SK-N-SH treated with all-trans-retinoic acid at 6 μM for 48 hours (cell line): ENCODE measurements around the gene HEATR5B.

Experiments used
- ATAC-seq: fragments of 200-7000 bp; cut with Tn5 transposase; 3 replicates; pipeline ENCODE4 v1.9.1; 2020; ENCODE audit warnings: mild to moderate bottlenecking, moderate library complexity
- ARNTL ChIP-seq: fragments of 450-650 bp; formaldehyde crosslinking; IDR thresholded peaks from 2 replicates; pipeline ENCODE4 v1.5.0; 2020; ENCODE audit warnings: low read depth, mild to moderate bottlenecking, moderate library complexity, borderline replicate concordance
- BACH2 ChIP-seq: fragments of 250-450 bp; sonication (Bioruptor Pico); IDR thresholded peaks from 2 replicates; pipeline ENCODE4 v1.9.0; 2021; ENCODE audit warnings: mild to moderate bottlenecking, borderline replicate concordance
- CSDC2 ChIP-seq: fragments of 250-450 bp; sonication (Bioruptor Pico); IDR thresholded peaks from 2 replicates; pipeline ENCODE4 v1.5.0; 2020; ENCODE audit warnings: mild to moderate bottlenecking, moderate library complexity
- CSRNP3 ChIP-seq: fragments of 250-450 bp; sonication (Bioruptor Pico); IDR thresholded peaks from 2 replicates; pipeline ENCODE4 v1.5.1; 2021; ENCODE audit warnings: mild to moderate bottlenecking, moderate library complexity
- ESRRG ChIP-seq: fragments of 250-450 bp; sonication (Bioruptor Pico); IDR thresholded peaks from 2 replicates; pipeline ENCODE4 v1.6.1; 2021; ENCODE audit warnings: mild to moderate bottlenecking
- ISL1 ChIP-seq: fragments of 250-450 bp; sonication (Bioruptor Pico); IDR thresholded peaks from 2 replicates; pipeline ENCODE4 v2.1.2; 2022; ENCODE audit warnings: mild to moderate bottlenecking, moderate library complexity
- OSR1 ChIP-seq: fragments of 250-450 bp; sonication (Bioruptor Pico); IDR thresholded peaks from 2 replicates; pipeline ENCODE4 v1.8.0; 2022; ENCODE audit warnings: moderate library complexity, mild to moderate bottlenecking, inconsistent platforms
- PPARA ChIP-seq: fragments of 250-450 bp; sonication (Bioruptor Pico); IDR thresholded peaks from 2 replicates; pipeline ENCODE4 v1.5.0; 2020; ENCODE audit warnings: mild to moderate bottlenecking, borderline replicate concordance
- RARB ChIP-seq: fragments of 250-450 bp; sonication (Bioruptor Pico); IDR thresholded peaks from 2 replicates; pipeline ENCODE4 v1.8.0; 2021; ENCODE audit warnings: mild to moderate bottlenecking, moderate library complexity
- SNAI2 ChIP-seq: fragments of 250-450 bp; sonication (Bioruptor Pico); IDR thresholded peaks from 2 replicates; pipeline ENCODE4 v1.5.0; 2020; ENCODE audit warnings: mild to moderate bottlenecking, moderate library complexity
- TCF4 ChIP-seq: fragments of 250-450 bp; sonication (Bioruptor Pico); IDR thresholded peaks from 2 replicates; pipeline ENCODE4 v1.8.0; 2021; ENCODE audit warnings: mild to moderate bottlenecking, moderate library complexity, borderline replicate concordance
- TOX ChIP-seq: fragments of 250-450 bp; sonication (Bioruptor Pico); IDR thresholded peaks from 2 replicates; pipeline ENCODE4 v1.8.0; 2021; ENCODE audit warnings: mild to moderate bottlenecking, moderate library complexity, borderline replicate concordance
- TSHZ2 ChIP-seq: fragments of 250-450 bp; sonication (Bioruptor Pico); IDR thresholded peaks from 2 replicates; pipeline ENCODE4 v1.5.0; 2020; ENCODE audit warnings: mild to moderate bottlenecking, moderate library complexity
- ZC3H10 ChIP-seq: fragments of 250-450 bp; sonication (Bioruptor Pico); IDR thresholded peaks from 2 replicates; pipeline ENCODE4 v1.5.1; 2021; ENCODE audit warnings: mild to moderate bottlenecking, moderate library complexity
- ZFP3 ChIP-seq: fragments of 250-450 bp; sonication (Bioruptor Pico); IDR thresholded peaks from 2 replicates; pipeline ENCODE4 v1.5.0; 2020; ENCODE audit warnings: mild to moderate bottlenecking, moderate library complexity
- ZFP30 ChIP-seq: fragments of 450-650 bp; formaldehyde crosslinking; IDR thresholded peaks from 2 replicates; pipeline ENCODE4 v1.5.0; 2022; ENCODE audit warnings: mild to moderate bottlenecking, moderate library complexity
- ZNF565 ChIP-seq: fragments of 450-650 bp; formaldehyde crosslinking; conservative IDR thresholded peaks from 2 replicates; pipeline ENCODE4 v1.5.0; 2020; ENCODE audit warnings: low read depth, mild to moderate bottlenecking, moderate library complexity
- ZNF70 ChIP-seq: fragments of 450-650 bp; formaldehyde crosslinking; IDR thresholded peaks from 2 replicates; pipeline ENCODE4 v1.5.0; 2020; ENCODE audit warnings: mild to moderate bottlenecking, moderate library complexity
- ZNF8 ChIP-seq: fragments of 450-650 bp; formaldehyde crosslinking; IDR thresholded peaks from 2 replicates; pipeline ENCODE4 v1.5.0; 2020; ENCODE audit warnings: mild to moderate bottlenecking, moderate library complexity
- TF ChIP-seq, protein P1 (sequence below): fragments of 250-450 bp; sonication (Bioruptor Pico); IDR thresholded peaks from 2 replicates; pipeline ENCODE4 v1.5.1; 2020; ENCODE audit warnings: low read depth, mild to moderate bottlenecking, moderate library complexity
- TF ChIP-seq, protein P2 (sequence below): fragments of 250-450 bp; sonication (Bioruptor Pico); IDR thresholded peaks from 2 replicates; pipeline ENCODE4 v1.8.0; 2020; ENCODE audit warnings: mild to moderate bottlenecking, moderate library complexity, borderline replicate concordance
- TF ChIP-seq, protein P3 (sequence below): fragments of 250-450 bp; sonication (Bioruptor Pico); IDR thresholded peaks from 2 replicates; pipeline ENCODE4 v1.8.0; 2021; ENCODE audit warnings: low read depth, mild to moderate bottlenecking, moderate library complexity, borderline replicate concordance

HEATR5B gene

DNA sequence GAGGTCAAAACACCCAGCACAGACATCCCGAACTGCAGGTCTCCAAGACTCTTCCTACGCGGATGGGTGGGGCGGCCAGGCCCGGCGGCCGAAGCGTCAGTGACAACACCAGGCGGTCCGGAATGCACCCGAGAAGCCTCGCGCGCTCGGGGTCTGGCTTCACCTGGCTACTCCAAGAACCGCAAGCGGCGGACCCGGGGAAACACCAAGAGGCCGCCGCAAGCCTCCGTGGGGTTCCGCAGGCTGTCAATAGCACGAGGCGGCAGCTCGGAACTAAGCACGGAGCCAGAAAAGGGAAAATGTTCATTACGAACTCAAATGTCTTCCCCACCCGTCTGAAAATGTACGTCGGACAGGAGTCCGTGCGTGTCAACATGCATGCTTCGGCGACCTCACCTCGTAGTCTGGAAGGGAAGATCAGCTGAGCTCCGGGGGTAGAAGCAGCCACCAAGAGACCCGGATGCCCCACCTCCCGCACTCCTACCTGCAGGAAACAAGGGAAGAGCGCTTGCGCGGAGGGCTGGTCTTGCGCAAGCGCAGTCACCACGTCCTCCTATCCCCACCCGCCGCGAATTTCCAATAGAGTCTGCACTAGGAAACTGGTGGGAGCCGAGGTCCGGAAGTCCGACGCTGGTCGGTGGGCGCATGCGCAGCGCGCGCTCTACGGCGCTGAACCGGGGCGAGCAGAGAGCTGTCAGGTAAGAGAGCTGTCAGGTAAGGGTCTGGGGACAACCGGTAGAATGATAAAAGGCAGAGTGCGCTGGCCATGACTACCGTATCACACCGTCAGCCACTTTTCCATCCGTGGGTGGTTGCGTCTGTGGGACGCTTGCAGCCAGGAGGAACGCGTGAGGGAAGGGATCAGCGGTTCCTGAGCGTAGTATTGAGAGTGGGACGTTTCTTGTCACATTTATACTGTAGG, at the start of gene HEATR5B, which contains the start of gene GPATCH11:
Gene HEATR5B, minus strand, starts transcription at position 500 of the 922 bp plus-strand sequence. CDS start 958 bp downstream, outside the sequence.
Gene GPATCH11, plus strand, starts transcription at position 646 of the 922 bp plus-strand sequence. CDS start 3,864 bp downstream, outside the sequence.
- TF ChIP-seq RARB (CRISPR knock-in tag) = no peak
- TF ChIP-seq ZFP3 (CRISPR knock-in tag) = peak; percentile 76; the same call in 1 of the 2 replicates
- no peak for TF ChIP-seq TCF4 (CRISPR knock-in tag)
- no peak for TF ChIP-seq PPARA
- TF ChIP-seq, protein P1, sequence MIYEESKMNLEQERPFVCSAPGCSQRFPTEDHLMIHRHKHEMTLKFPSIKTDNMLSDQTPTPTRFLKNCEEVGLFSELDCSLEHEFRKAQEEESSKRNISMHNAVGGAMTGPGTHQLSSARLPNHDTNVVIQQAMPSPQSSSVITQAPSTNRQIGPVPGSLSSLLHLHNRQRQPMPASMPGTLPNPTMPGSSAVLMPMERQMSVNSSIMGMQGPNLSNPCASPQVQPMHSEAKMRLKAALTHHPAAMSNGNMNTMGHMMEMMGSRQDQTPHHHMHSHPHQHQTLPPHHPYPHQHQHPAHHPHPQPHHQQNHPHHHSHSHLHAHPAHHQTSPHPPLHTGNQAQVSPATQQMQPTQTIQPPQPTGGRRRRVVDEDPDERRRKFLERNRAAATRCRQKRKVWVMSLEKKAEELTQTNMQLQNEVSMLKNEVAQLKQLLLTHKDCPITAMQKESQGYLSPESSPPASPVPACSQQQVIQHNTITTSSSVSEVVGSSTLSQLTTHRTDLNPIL (CRISPR knock-in tag) = no peak
- 0 out of 2 replicates have a peak, but pooled peaks have one; percentile 18 for TF ChIP-seq TSHZ2 (CRISPR knock-in tag)
- no peak for TF ChIP-seq ARNTL
- no peak for TF ChIP-seq ESRRG (CRISPR knock-in tag)
- no peak for TF ChIP-seq ZNF565
- TF ChIP-seq ZFP30 (CRISPR knock-in tag) = no peak
- TF ChIP-seq, protein P2, sequence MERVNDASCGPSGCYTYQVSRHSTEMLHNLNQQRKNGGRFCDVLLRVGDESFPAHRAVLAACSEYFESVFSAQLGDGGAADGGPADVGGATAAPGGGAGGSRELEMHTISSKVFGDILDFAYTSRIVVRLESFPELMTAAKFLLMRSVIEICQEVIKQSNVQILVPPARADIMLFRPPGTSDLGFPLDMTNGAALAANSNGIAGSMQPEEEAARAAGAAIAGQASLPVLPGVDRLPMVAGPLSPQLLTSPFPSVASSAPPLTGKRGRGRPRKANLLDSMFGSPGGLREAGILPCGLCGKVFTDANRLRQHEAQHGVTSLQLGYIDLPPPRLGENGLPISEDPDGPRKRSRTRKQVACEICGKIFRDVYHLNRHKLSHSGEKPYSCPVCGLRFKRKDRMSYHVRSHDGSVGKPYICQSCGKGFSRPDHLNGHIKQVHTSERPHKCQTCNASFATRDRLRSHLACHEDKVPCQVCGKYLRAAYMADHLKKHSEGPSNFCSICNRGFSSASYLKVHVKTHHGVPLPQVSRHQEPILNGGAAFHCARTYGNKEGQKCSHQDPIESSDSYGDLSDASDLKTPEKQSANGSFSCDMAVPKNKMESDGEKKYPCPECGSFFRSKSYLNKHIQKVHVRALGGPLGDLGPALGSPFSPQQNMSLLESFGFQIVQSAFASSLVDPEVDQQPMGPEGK (CRISPR knock-in tag) = no peak
- no peak for TF ChIP-seq OSR1 (CRISPR knock-in tag)
- TF ChIP-seq ZNF70 (CRISPR knock-in tag) = no peak
- ATAC-seq = peak; percentile 96

DNA sequence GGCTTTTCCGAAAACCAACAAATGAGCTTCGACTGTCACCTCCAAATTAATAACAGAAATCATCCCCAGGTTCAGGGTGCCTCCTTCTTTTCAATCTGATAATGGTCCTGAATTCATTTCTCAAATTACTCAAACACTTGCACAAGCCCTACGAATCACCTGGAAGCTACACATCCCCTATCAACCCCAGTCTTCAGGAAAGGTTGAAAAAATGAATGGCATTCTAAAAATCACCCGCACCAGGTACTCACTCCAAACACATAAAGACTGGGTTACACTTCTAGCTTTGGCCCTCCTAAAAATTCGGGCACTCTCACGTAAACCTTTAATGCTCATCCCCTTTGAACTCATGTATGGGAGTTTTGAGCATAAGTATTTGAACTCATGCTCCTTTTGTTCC, 48.7 kb upstream of the HEATR5B start:
- TF ChIP-seq BACH2 (CRISPR knock-in tag) = no peak
- no peak for TF ChIP-seq ZFP30 (CRISPR knock-in tag)
- TF ChIP-seq ESRRG (CRISPR knock-in tag) = no peak
- no peak for TF ChIP-seq ZNF8 (CRISPR knock-in tag)
- TF ChIP-seq TSHZ2 (CRISPR knock-in tag) = no peak
- TF ChIP-seq OSR1 (CRISPR knock-in tag) = no peak
- no peak for TF ChIP-seq ZNF565
- no peak for TF ChIP-seq SNAI2 (CRISPR knock-in tag)
- TF ChIP-seq ISL1 (CRISPR knock-in tag) = no peak
- no peak for TF ChIP-seq CSRNP3 (CRISPR knock-in tag)
- TF ChIP-seq RARB (CRISPR knock-in tag) = no peak
- ATAC-seq = no peak

- ATAC-seq = no peak
- no peak for TF ChIP-seq TCF4 (CRISPR knock-in tag)
- TF ChIP-seq, protein P3, sequence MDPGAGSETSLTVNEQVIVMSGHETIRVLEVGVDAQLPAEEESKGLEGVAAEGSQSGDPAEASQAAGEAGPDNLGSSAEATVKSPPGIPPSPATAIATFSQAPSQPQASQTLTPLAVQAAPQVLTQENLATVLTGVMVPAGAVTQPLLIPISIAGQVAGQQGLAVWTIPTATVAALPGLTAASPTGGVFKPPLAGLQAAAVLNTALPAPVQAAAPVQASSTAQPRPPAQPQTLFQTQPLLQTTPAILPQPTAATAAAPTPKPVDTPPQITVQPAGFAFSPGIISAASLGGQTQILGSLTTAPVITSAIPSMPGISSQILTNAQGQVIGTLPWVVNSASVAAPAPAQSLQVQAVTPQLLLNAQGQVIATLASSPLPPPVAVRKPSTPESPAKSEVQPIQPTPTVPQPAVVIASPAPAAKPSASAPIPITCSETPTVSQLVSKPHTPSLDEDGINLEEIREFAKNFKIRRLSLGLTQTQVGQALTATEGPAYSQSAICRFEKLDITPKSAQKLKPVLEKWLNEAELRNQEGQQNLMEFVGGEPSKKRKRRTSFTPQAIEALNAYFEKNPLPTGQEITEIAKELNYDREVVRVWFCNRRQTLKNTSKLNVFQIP = no peak
- TF ChIP-seq RARB (CRISPR knock-in tag) = no peak
- no peak for TF ChIP-seq TOX (CRISPR knock-in tag)
- no peak for TF ChIP-seq ZC3H10 (CRISPR knock-in tag)
- TF ChIP-seq CSDC2 = no peak
- no peak for TF ChIP-seq ZNF565
- no peak for TF ChIP-seq CSRNP3 (CRISPR knock-in tag)
Observed at GRCh38 chr2:37125416-37125815, 41.2 kb upstream of the HEATR5B start.
